Sigmoid colon (tissue), 7 donors: Measurements from ENCODE around the gene KIF20A. TPM values are rescaled to one million over a fixed set of nuclear protein-coding genes. Genes with fewer than 3 reads are reported as not detected.

Experiments
- DNase-seq: peaks from one replicate; pipeline ENCODE4 v3.0.0-alpha.2; 2019
- H3K27ac ChIP-seq, 4 donors: fragments of 200-600 bp; sonication (generic); one replicate each; pipeline ENCODE4 v1.5.1; 2016 to 2019; ENCODE audit warnings: mild to moderate bottlenecking in 1 of 4
- H3K27me3 ChIP-seq, 3 donors: fragments of 200-600 bp; sonication (generic); one replicate each; pipeline ENCODE4 v1.5.1; 2019; ENCODE audit warnings: mild to moderate bottlenecking in 1 of 3
- H3K36me3 ChIP-seq, 4 donors: fragments of 200-600 bp; sonication (generic); one replicate each; pipeline ENCODE4 v1.5.1; 2016 to 2019
- H3K4me1 ChIP-seq, 4 donors: fragments of 200-600 bp; sonication (generic); one replicate each; pipeline ENCODE4 v1.5.1; 2017 to 2019
- H3K4me3 ChIP-seq, 4 donors: fragments of 200-600 bp; sonication (generic); one replicate each; pipeline ENCODE4 v1.5.1; 2017 to 2019; ENCODE audit warnings: mild to moderate bottlenecking in 2 of 4, moderate library complexity in 1 of 4
- H3K9me3 ChIP-seq, 4 donors: fragments of 200-600 bp in 3 of 4; sonication (generic) in 3 of 4; one replicate each; pipeline versions ENCODE4 v1.5.1 to v1.6.1; 2013 to 2019
- EP300 ChIP-seq, 4 donors: sonication (generic); formaldehyde crosslinking; IDR thresholded peaks; one replicate each; pipeline ENCODE4 v1.6.1; 2017; ENCODE audit warnings: antibody characterized with exemption in 4 of 4
- POLR2A ChIP-seq, 2 donors: fragments of 450-650 bp; IDR thresholded peaks; one replicate each; pipeline ENCODE4 v1.6.1; 2016; ENCODE audit warnings: antibody characterized with exemption in 2 of 2, mild to moderate bottlenecking in 2 of 2, moderate library complexity in 2 of 2
- POLR2AphosphoS5 ChIP-seq, 4 donors: sonication (generic); formaldehyde crosslinking; IDR thresholded peaks; one replicate each; pipeline ENCODE4 v1.6.1; 2017; ENCODE audit warnings: antibody characterized with exemption in 4 of 4
- WGBS, 2 donors: extraction: QIAGEN DNeasy Blood & Tissue Kit; methylation state at CpG; one replicate each; pipeline ENCODE4 v1.1.7; 2013; 5-methylcytosine and 5-hydroxymethylcytosine counted together
- intact Hi-C: fragments of 100-400 bp; cut with DNase I; formaldehyde crosslinking; loops from one replicate; pipeline ENCODE4 v1.15.1; 2023
- polyA plus RNA-seq, 3 donors: library from polyadenylated mRNA; stranded (reverse); fragments of 200-250 nt; gene quantifications; one replicate each; pipeline ENCODE4 v1.2.3, GENCODE V29; 2013
- total RNA-seq, 4 donors: library from RNA; depleted of rRNA; stranded (reverse); fragments of >200 nt; gene quantifications; one replicate each; pipeline ENCODE4 v1.1.0, GENCODE V29; 2016
- TF ChIP-seq, protein P1 (sequence below), 4 experiments: fragments of 450-650 bp in 3 of 4; fragments of 200-600 bp in 1 of 4; IDR thresholded peaks; one replicate each; pipeline ENCODE4 v1.5.1; 2016 to 2019; ENCODE audit warnings: antibody characterized with exemption in 4 of 4, mild to moderate bottlenecking in 3 of 4, moderate library complexity in 2 of 4
- donor health status: healthy with polysubstance abuse.
- donor health status: Bipolar disorder and iron deficiency.
- donor health status: healthy.

The KIF20A gene
- total and polyA plus RNA-seq, 7 donors: 0.36 to 9.8 (median 1.2) TPM; not detected in 1

DNA sequence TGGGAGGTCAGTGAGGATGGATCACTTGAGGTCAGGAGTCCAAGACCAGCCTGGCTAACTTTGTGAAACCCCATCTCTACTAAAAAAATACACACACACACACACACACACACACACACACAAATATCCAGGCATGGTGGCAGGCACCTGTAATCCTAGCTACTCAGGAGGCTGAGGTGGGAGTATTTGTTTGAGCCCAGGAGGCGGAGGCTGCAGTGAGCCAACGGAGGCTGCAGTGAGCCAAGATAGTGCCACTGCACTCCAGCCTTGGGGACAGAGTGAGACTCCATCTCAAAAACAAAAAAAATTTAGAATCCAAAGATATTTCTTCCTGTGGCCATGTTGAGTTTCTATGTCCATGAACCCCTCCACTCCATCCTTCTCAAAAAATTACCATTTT is 55.7 kb downstream of the KIF20A start:
- no peak overlapping the region for H3K27ac ChIP-seq
- no peaks in the 10 kb centered on the region for H3K9me3 ChIP-seq
- TF ChIP-seq EP300 (IDR thresholded peaks at IDR 0.05) (no peak), POLR2AphosphoS5 (IDR thresholded peaks at IDR 0.05) (no peak), POLR2A (IDR thresholded peaks at IDR 0.05) (no peak)
- TF ChIP-seq, protein P1, sequence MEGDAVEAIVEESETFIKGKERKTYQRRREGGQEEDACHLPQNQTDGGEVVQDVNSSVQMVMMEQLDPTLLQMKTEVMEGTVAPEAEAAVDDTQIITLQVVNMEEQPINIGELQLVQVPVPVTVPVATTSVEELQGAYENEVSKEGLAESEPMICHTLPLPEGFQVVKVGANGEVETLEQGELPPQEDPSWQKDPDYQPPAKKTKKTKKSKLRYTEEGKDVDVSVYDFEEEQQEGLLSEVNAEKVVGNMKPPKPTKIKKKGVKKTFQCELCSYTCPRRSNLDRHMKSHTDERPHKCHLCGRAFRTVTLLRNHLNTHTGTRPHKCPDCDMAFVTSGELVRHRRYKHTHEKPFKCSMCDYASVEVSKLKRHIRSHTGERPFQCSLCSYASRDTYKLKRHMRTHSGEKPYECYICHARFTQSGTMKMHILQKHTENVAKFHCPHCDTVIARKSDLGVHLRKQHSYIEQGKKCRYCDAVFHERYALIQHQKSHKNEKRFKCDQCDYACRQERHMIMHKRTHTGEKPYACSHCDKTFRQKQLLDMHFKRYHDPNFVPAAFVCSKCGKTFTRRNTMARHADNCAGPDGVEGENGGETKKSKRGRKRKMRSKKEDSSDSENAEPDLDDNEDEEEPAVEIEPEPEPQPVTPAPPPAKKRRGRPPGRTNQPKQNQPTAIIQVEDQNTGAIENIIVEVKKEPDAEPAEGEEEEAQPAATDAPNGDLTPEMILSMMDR (IDR thresholded peaks at IDR 0.05): no peak
- no peaks in the 10 kb centered on the region for H3K36me3 ChIP-seq
- H3K4me1 ChIP-seq: peaks cover 0 to 9% (median 2%) of the 10 kb centered on the region in 4 donors
- 86 to 93% methylated on average over 2 of the region's 2 CpGs for WGBS, 2 donors
- H3K27me3 ChIP-seq: no peaks in the 10 kb centered on the region
- no peak overlapping the region for H3K4me3 ChIP-seq
- intact Hi-C loops: no loop called here
- no peak for DNase-seq

Other genes starting within 250 kb of the KIF20A start
- 10 to 100 TPM; 47.2 to 81.7 (median 58.7) TPM for gene FAM13B, start 146.0 kb upstream of the KIF20A start, total RNA-seq
- 10 to 100 TPM in 2 of 3 donors, 1 to 10 TPM in 1; 9.0 to 12.7 (median 12.6) TPM for gene FAM13B, start 146.0 kb upstream of the KIF20A start, polyA plus RNA-seq
- not detected for gene WNT8A, start 95.1 kb upstream of the KIF20A start, total RNA-seq
- not detected for gene WNT8A, start 95.1 kb upstream of the KIF20A start, polyA plus RNA-seq
- gene NME5, start 39.7 kb upstream of the KIF20A start, total RNA-seq: 1 to 10 TPM; 1.5 to 3.5 (median 2.6) TPM
- 1 to 10 TPM in 2 of 3 donors, not detected in 1; 1.2 to 1.5 TPM for gene NME5, start 39.7 kb upstream of the KIF20A start, polyA plus RNA-seq
- gene BRD8, start 482 bp upstream of the KIF20A start, total RNA-seq: 10 to 100 TPM; 48.5 to 52.3 (median 50.5) TPM
- 10 to 100 TPM; 13.4 to 30.5 (median 21.0) TPM for gene BRD8, start 482 bp upstream of the KIF20A start, polyA plus RNA-seq
- 10 to 100 TPM; 17.2 to 33.1 (median 19.7) TPM for gene CDC23, start 34.2 kb downstream of the KIF20A start, total RNA-seq
- 10 to 100 TPM in 1 of 3 donors, 1 to 10 TPM in 2; 7.8 to 15.2 (median 9.5) TPM for gene CDC23, start 34.2 kb downstream of the KIF20A start, polyA plus RNA-seq
- gene GFRA3, start 95.5 kb downstream of the KIF20A start, total RNA-seq: 1 to 10 TPM in 2 of 4 donors, under 1 TPM in 2; 0.49 to 3.9 (median 1.3) TPM
- under 1 TPM in 2 of 3 donors, not detected in 1; 0.69 to 0.73 TPM for gene GFRA3, start 95.5 kb downstream of the KIF20A start, polyA plus RNA-seq
- under 1 TPM in 1 of 4 donors, not detected in 3; 0.27 TPM for gene CDC25C, start 152.7 kb downstream of the KIF20A start, total RNA-seq
- gene CDC25C, start 152.7 kb downstream of the KIF20A start, polyA plus RNA-seq: 1 to 10 TPM in 2 of 3 donors, under 1 TPM in 1; 0.60 to 5.9 (median 2.8) TPM
- 10 to 100 TPM; 26.8 to 28.5 (median 27.7) TPM for gene FAM53C, start 159.2 kb downstream of the KIF20A start, total RNA-seq
- 10 to 100 TPM in 2 of 3 donors, 1 to 10 TPM in 1; 6.0 to 12.8 (median 10.6) TPM for gene FAM53C, start 159.2 kb downstream of the KIF20A start, polyA plus RNA-seq
- 10 to 100 TPM; 54.8 to 69.6 (median 55.8) TPM for gene KDM3B, start 173.6 kb downstream of the KIF20A start, total RNA-seq
- 10 to 100 TPM; 16.2 to 32.2 (median 17.8) TPM for gene KDM3B, start 173.6 kb downstream of the KIF20A start, polyA plus RNA-seq